Stimulated activated CD4-positive, alpha-beta T cell treated with anti-CD3 and anti-CD28 coated beads, Interleukin-2, amount 100 ng/mL, for 24 hours (primary cell): ENCODE data around the gene CNPY2.
A peak's percentile ranks its signal among the peaks of the same experiment; 100 is the strongest.
"Not testable (repeated sequence)": the region's sequence is repeated elsewhere in the genome, so short reads cannot be mapped to it uniquely, and the experiment has no call there.

Experiments used
- DNase-seq, 2 donors: peaks; one replicate each; pipeline ENCODE4 v3.0.0-alpha.2; 2020

The CNPY2 gene

DNA sequence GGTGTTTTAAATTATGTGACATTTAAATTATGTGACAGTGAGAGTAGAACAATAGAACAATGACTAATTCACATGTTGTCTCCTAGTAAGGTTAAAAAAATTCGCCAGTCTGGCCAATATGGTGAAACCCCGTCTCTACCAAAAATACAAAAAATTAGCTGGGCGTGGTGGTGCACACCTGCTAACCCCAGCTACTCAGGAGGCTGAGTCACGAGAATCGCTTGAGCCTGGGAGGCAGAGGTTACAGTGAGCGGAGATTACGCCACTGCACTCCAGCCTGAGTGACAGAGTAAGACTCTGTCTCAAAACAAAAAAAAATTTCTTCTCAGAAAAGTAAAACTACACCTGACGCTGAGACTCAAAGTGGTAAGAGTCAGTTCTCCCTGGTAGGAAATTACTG, 18.4 kb downstream of the CNPY2 start:
- DNase-seq: no peak

DNA sequence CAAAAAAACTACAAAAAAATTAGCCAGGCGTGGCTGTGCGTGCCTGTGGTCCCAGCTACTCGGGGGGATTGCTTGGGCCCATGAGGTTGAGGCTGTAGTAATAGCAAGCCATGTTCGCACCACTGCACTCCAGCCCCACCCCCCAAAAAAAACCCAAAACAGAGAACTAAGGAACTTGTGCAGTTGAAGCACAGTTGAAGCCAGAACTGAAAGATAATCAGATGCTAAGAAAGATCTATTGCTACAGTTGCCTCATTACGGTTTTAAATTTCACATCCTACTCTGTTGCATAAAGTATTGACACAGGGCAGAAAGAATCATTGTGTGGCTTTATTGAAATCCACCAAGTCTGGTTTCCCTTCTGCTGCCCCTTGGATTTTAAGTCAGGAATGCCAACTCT, 19.5 kb downstream of the CNPY2 start:
- DNase-seq: no peak

DNA sequence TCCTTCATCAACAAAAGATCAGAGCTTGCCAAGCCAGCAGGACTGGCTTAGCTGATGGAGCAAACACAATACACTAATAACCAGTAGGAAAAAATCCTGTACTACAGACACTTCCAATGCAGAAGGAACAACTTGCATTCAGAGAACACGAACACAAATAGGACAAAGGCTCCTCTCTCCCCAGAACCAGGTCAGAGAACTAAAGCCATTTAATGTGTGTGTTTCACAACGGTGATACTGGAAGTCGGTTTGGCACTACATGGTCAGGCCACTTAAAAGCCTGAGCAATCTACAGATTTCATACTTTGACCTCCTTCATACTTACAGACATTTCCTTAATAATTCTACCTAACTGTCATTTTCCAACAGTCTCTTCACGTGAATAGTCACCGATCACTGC, 22.0 kb downstream of the CNPY2 start:
- no peak for DNase-seq

DNA sequence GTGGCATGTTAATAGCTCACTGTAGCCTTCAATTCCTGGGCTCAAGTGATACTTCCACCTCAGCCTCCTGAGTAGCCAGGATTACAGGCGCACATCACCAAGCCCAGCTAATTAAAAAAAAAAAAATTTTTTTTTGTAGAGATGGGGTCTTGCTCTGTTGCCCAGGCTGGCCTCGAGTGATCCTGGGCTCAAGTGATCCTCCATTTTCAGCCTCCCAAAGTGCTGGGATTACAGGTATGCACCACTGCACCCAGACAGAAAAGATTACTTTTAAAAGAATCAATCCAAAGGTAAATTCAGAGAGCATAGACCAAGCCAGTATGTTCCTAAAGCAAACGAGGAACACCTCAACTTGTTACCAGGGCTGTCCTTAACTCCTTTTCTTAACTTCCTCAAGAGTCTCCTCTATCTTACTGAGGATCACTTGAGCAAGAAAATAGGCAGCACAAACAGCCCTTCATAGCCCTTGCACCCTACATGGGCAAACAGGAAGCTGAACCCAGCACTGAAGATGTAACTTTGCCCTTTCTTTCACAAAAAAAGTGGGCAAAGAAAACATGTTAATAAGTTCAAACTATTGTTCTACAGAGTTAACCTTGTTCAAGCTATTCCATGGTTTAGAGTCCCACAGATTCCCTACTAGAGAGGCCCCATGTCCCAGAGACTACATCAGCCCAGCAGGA, 26.9 kb downstream of the CNPY2 start:
- DNase-seq: no peak

DNA sequence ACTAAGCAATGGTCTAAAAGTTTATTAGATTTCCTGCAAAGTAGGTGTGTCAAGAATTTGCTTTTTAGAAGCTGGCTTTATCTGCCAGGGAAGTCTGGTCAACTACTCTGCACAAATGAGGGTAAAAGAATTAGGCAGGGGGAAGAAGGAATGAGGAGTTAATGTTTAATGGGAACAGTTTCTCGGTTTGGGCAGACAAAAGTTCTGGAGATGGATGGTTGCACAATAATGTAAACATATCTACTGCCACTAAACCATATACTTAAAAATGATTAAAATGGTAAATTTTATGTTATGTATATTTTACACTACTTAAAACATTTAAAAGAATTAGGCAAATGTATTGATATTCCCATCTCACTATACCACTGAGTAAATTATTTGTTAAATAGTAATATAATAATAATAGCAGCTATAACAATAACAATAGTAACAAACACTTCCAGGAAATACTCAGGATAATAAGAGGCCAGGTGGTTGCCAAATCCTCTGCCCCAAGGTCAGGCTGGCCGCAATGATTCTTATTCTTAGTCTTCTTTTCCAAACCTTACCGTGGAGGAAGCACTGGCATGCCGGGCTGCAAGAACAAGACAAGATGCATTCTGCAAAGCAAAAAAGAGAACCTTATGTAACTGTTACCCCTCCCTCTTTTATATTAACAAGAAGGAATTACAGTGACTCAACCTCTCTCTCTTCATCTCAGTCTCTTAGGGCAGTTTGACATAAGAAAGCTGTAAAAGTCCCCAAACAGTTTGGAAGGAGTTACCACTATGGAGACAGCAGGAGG, 29.6 kb downstream of the CNPY2 start:
- no peak for DNase-seq

DNA sequence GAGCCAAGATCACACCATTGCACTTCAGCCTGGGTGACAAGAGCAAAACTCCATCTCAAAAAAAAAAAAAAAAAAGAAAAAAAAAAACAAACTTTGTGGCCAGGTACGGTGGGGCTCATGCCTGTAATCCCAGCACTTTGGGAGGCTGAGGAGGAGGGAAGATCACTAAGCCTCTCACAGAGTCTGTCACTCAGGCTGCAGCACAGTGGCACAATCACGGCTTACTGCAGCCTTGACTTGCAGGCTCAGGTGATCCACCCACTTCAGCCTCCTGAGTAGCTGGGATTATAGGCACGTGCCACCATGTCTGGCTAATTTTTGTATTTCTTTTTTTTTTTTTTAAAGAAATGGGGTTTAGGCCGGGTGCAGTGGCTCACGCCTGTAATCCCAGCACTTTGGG, 31.5 kb downstream of the CNPY2 start:
- DNase-seq: not testable (repeated sequence)

DNA sequence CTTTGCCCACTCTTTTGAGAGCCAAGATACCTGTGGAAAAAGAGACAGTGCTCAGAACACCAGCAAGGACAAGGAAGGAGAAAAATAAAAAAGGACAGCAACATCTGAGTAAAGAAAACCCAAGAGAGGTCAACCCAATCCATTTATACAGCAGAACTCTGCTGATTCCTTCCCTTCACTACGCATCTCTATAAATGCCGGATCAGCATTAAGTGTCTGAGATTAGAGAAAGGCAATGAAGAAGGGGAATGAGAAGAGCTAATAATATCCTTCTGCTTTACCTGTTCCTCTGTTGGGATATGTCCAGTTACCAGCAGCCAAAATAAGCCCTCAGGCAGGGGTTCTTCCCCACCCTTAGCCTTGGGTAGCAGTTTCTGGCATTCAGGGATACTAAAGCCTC, 33.2 kb downstream of the CNPY2 start:
- DNase-seq: no peak

DNA sequence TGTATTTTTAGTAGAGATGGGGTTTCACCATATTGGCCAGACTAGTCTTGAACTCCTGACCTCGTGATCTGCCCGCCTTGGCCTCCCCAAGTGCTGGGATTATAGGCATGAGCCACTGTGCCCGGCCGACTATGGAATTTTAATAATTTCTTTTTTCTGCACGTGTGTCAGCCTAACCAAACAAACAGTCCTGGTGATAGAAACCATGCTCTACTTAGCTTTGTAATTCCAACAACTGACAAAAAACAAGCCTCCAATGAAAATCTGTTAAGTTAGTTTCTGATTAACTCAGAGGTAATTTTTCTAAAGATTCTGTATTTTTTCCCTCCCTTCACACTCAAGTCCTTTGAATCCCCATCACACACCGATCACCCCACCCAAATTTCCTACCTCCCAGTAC, 33.8 kb downstream of the CNPY2 start:
- no peak for DNase-seq

DNA sequence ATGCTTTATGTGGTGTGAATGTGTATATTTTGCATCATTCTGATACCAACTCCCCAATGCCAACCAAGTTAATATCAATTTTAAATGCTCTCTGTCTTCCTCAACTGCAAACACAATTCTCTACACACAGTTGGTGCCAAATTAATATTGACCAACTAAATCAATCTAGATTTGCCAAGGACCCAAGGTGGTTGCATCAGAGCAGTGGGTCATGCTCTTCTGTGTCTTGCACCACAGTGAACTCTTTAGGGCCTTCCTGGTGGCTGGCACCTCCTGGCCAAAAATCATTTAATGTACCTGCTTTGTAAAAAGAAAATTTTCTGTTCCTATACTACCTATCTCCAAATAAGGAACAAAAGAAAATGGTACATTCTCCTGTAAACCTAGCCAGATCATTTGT, 34.9 kb downstream of the CNPY2 start:
- no peak for DNase-seq

DNA sequence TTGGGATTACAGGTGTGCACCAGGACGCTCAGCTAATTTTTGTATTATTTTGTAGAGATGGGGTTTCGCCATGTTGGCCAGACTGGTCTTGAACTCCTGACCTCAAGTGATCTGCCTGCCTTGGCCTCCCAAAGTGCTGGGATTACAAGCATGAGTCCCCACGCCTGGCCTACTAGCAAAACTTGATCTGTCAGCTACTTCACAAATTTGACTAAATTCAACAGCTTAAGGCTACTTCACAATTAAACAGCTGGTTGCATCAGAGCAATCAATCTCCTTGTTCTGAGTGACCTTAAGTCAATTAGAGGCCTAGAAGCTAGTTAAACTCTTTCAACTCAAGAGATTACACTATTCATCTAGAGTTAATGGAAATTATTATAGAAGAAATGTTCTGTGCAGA, 36.9 kb downstream of the CNPY2 start:
- DNase-seq: no peak

DNA sequence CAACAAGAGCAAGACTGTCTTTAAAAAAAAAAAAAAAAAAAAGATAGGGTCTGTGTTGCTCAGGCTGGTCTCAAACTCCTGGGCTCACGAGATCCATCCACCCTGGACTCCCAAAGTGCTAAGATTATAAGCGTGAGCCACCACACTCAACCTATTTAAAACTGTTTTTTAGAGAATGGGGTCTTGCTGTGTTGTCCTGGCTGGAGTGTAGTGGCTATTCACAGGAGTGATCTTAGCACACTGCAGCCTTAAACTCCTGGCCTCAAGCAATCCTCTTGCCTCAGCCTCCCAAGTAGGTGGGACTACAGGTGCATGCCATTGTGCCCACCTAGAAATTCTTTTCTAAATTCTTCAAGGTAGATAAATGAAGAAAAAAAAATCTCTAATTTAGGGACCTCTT, 41.5 kb downstream of the CNPY2 start:
- DNase-seq: no peak

DNA sequence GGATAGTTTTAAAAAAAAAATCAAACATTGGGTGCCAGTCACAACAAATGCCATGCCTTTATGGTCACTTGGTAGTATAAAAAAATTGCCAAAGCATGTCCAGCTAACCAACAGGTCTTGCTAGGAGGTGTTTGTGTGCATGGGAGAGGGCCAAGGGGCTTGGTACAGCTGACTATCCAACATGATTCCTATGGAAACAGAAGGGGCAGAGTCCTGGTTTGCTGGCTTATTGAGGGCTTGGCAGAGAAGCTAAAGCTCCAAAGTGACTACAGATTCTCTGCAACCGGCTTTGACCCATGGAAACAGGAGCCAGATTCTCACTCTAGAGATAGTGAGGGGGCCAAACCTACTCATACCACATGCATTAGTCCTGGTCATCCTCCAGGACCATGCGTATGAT, 43.3 kb downstream of the CNPY2 start:
- DNase-seq: not testable (repeated sequence)

DNA sequence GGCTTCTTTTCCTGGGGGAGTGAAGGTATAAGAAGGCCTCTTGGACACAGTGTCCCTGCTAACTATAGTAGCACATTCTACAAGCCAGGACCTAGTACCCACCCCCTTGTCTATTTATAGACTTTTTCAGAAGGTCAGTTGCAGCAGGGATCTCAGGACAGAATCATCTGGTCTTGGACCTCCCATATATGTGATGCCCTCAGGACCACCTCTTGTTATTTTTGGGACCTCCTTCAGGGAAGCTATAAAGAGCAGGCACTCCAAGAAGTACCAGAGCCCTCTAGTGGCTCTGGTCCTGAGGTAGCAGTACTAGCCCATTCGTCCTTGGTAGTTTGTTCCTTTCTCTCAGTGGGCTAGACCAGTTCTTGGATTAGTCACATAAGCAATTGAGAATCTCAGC, 44.8 kb downstream of the CNPY2 start:
- DNase-seq: no peak

DNA sequence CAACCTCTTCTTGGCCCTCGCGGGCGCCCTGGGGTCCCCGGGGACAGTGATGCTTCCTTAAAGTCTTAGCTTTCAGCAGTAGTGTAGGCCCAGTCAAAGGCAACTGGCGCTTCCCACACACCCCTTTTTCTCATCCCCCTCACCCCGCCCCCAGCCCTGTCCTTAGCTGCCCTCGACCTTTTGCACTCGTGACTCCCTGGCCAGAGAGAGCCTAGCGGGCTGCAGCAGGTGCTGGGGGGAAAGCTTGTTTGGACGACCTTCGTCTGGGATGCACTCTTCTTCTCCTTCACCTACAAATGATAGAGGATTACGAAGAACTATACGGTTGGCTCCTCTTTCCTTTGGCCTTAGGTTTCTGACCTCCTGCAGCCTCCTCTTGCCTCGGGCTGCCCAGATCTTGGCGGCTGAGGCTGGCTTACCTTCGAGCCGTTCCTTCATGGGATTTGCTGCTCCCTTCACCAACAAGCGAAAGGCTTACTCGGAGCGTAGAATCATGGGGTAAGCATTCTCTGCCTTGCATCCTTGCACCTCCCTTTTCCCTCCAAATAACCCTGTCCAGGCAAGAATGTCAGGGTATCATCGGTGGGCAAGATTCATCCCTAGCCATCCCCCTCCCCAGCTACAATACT, 48.2 kb downstream of the CNPY2 start:
- no peak for DNase-seq

DNA sequence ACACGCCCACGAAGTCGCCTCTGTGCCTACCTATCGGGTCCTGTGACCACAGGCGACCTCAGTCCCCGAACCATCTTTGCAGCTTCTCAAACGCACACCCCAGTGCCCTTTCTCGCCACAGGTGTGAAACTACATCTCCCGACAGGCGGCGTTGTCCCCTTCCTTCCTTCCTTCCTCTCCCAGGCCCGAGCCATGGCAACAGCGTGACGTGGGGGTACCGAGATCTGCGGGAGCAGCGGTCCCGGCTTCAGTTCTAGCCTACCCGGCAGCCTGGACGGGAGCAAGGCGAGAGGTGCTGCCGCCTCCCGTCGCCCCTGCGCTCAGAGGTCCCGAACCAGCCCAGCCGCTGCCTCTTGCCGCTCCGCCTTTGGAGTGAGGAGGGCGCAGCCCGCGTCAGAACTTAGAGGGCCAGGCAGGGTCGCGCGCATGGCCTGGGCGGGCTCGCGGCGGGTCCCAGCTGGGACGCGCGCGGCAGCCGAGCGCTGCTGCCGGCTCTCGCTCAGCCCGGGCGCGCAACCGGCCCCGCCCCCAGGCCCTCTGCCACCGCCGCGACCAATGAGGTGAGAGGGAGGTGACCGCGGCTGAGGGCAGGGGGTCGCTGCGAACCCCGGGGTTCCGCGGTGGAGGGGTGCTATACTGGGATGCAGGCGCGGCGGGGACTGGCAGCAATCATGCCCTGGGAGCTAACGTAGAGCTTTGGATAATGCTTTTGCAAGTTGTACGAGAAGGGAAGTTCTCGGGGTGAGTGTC, 48.9 kb downstream of the CNPY2 start, which contains the start of gene COQ10A:
Gene COQ10A, plus strand, starts transcription at position 250 of the 750 bp plus-strand sequence. Its CDS starts 177 bp downstream, at position 427.
- peak; percentile 88 to 89 for DNase-seq

DNA sequence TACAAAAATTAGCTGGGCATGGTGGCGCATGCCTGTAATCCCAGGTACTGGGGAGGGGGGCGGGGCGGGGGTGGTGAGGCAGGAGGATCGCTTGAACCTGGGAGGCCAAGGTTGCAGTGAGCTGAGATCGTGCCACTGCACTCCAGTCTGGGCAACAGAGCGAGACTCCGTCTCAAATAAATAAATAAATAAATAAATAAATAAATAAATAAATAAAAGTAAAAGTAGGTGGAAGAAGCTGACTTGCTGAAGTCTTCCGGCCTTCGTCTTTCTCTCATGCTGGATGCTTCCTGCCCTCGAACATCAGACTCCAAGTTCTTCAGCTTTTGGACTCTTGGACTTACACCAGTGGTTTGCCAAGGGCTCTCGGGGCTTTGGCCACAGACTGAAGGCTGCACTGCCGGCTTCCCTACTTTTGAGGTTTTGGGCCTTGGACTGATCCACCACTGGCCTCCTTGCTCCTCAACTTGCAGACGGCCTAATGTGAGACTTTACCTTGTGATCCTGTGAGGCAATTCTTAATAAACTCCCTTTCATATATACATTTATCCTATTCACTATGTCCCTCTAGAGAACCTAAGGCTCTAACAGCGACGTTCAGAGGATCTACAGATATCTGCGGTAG, 49.6 kb downstream of the CNPY2 start:
- DNase-seq: not testable (repeated sequence)

DNA sequence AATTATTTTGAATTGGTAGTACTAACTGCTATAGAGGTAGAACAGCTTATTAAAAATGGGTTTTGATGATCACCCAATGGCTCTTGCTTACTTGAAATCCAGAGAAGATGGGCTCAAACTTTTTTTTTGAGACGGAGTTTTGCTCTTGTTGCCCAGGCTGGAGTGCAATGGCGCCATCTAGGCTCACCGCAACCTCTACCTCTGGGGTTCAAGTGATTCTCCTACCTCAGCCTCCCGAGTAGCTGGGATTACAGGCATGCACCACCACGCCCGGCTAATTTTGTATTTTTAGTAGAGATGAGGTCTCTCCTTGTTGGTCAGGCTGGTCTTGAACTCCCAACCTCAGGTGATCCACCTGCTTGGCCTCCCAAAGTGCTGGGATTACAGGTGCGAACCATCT, 52.8 kb downstream of the CNPY2 start:
- DNase-seq: peak in 1 of 2 donors; percentile 29

DNA sequence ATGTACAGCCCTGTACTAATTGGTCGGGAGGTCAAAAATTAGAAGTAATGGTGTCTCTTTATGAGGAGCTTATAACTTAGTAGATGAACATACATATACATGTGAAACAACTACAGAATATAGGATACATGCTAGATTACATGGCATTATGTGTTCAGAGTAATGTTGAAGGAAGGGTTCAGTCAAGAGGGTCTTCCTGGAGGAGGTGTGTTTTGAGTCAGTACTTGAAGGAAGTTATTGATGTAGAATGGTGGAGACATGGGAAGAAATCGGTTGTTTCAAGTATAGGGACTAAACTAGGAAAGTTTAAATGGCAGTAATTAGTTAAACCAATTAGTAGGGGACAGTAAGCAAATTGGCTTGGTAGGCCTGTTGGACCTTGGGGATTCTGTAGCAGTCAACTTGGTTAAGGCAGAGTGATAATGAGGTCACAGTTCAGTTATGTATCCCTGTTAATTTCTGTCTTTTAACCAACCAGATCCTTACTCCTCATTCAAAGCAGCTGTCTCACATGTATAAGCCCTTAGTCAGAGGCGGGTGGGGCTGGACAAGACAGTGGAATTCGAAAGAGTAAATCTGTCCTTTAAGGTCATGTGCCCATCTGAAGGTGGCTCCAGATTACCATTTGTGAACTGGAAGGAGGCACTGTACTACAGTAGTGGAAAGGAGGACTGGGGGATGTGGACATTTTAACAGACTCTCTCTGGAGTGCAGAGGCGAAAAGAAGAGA, 54.1 kb downstream of the CNPY2 start:
- no peak for DNase-seq

DNA sequence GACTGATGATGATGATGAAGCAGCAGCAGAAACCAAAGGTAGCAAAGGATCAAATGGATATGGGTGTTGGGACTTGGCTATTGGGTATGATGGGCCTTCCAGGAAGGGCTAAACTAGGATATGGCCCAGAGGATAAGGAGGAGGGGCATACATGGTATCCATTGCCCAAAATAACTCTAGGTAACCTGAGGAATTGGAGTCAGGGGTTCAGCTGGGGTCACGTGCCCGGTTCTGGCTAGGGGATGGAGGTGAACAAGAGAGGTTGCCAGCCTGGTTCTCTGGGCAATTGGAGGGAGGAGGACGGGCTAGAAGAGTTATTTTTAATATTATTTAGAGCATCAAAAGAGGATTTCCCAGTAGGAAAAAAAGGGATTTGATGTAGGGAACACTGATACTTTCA, 54.9 kb downstream of the CNPY2 start:
- no peak for DNase-seq

DNA sequence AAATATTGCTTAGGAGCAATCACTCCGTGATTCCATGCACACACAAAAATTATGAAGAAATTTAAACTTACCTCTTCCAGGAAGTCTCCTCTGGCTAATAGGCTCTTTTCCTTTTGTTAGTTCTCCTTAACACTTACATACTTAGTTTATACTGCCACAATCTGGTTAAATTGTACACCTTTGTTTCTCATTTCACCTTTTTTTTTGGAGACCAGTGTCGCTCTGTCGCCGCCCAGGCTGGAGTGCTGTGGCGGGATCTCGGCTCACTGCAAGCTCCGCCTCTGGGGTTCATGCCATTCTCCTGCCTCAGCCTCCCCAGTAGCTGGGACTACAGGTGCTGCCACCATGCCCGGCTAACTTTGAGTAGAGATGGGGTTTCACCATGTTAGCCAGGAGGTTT, 55.4 kb downstream of the CNPY2 start:
- no peak for DNase-seq
